Measurements from ENCODE around the gene USP13. TPM values are rescaled to one million over a fixed set of nuclear protein-coding genes. Genes with fewer than 3 reads are reported as not detected.

Gene USP13
- total and polyA plus RNA-seq, 10 of the 15 experiments (the other 5 are each of a cell fraction or from before 2014, with no cell fraction given), result 3.2 to 20.8 (median 9.0) TPM

DNA sequence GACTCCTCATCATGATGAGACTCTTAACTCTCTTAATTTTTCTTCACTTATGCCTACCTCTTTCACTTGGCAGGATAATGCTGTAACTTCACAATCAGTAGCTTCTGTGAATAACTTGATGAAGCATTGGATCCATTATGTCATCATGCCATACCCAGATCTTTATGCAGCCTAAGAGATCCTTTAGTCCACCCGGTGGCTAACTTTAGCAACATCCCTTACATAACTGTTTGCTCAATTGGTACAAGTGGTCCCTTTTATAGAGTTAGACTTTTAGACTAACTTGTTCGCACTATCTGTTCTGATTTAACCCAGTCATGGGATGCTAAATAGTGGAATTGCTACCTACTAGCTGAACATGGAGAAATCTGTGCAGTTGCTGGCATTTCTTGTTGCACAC lies 184.5 kb downstream of the USP13 start:
- intact Hi-C loops (cut with micrococcal nuclease; ENCODE audit: unreplicated experiment), result no loop called here
- SMC1A ChIA-PET (ENCODE audit: uncharacterized antibody, unreplicated experiment), result no interaction called here
- CTCF ChIA-PET, result interaction anchor here (1.1 kb wide), 1 partner anchor 11 kb away, joined by 3 read pairs; no protein-coding TSS in a partner anchor

More for the DNA sequence above, 184.5 kb downstream of the USP13 start:
- no peak overlapping the region for H3K9ac ChIP-seq (ENCODE audit: control insufficient read depth, insufficient read depth, low read length)
- H3K4me1 ChIP-seq (ENCODE audit: control insufficient read depth, insufficient read depth, low read length), result no peaks in the 10 kb centered on the region
- H3K4me2 ChIP-seq (ENCODE audit: control insufficient read depth, insufficient read depth), result no peak overlapping the region
- ChIA-PET RAD21 (ENCODE audit: unreplicated experiment) (no interaction called here), POLR2A (no interaction called here)
- no peak overlapping the region for H2AFZ ChIP-seq (ENCODE audit: control insufficient read depth, low read depth, low read length)
- BruUV-seq (replicated peaks), result no TSS peak
- H3K36me3 ChIP-seq (ENCODE audit: control insufficient read depth in 2 of 2, insufficient read depth in 2 of 2, low read length in 1 of 2), result no peaks in the 10 kb centered on the region
- in situ Hi-C loops (cut with MboI), result no loop called here
- WGBS (ENCODE audit: insufficient coverage, insufficient replicate concordance, low lambda C conversion rate, missing lambda C conversion rate), result 60% methylated on average over 2 of the region's 2 CpGs
- no peak for TF ChIP-seq ATF7 (IDR thresholded peaks at IDR 0.05; ENCODE audit: low read depth)
- TF ChIP-seq NR2C1 (IDR thresholded peaks at IDR 0.05), result no peak
- TF ChIP-seq, protein P1, sequence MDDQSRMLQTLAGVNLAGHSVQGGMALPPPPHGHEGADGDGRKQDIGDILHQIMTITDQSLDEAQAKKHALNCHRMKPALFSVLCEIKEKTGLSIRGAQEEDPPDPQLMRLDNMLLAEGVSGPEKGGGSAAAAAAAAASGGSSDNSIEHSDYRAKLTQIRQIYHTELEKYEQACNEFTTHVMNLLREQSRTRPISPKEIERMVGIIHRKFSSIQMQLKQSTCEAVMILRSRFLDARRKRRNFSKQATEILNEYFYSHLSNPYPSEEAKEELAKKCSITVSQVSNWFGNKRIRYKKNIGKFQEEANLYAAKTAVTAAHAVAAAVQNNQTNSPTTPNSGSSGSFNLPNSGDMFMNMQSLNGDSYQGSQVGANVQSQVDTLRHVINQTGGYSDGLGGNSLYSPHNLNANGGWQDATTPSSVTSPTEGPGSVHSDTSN (IDR thresholded peaks at IDR 0.05; ENCODE audit: insufficient replicate concordance, low read depth, low read length), result no peak
- no peaks in the 10 kb centered on the region for H4K20me1 ChIP-seq (ENCODE audit: control insufficient read depth, insufficient read depth)
- H3K27ac ChIP-seq (ENCODE audit: control insufficient read depth, insufficient read depth), result no peak overlapping the region
- no peaks in the 10 kb centered on the region for H3K27me3 ChIP-seq (replicated peaks in 1 of 2; ENCODE audit: control insufficient read depth in 2 of 2, insufficient read depth in 2 of 2, low read length in 1 of 2)
- DNase-seq (ENCODE audit: low read depth, low spot score) (no peak), FAIRE-seq (no peak), ATAC-seq (no peak; the same call in 2 of the 3 replicates)
- no peak overlapping the region for H3K4me3 ChIP-seq
- H3K79me2 ChIP-seq (ENCODE audit: control insufficient read depth, insufficient read depth, low read length), result no peaks in the 10 kb centered on the region
- H3K9me3 ChIP-seq (replicated peaks; ENCODE audit: control insufficient read depth, insufficient read depth, low read length), result no peaks in the 10 kb centered on the region

Small RNA genes within 50 kb of the gene (small RNA-seq; reads per million reads assigned to genes)
- gene RF01210, result not detected

Other genes with a start within 250 kb of the USP13 start
- 1.9 and 3.0 TPM in 2 replicates for gene GNB4, start 201.6 kb upstream of the USP13 start, total RNA-seq (2014; rRNA removed)
- gene GNB4, start 201.6 kb upstream of the USP13 start, total RNA-seq (2014; rRNA removed; fragmentation: Illumina TruSeq; extraction: Trizol), result 2.3 and 3.4 TPM in 2 replicates
- gene GNB4, start 201.6 kb upstream of the USP13 start, total RNA-seq (2021), result 2.4 and 3.1 TPM in 2 replicates
- 0.14 and 0.20 TPM in 2 replicates for gene GNB4, start 201.6 kb upstream of the USP13 start, polyA plus RNA-seq (2011; rRNA removed)
- 2.1 and 2.6 TPM in 2 replicates for gene GNB4, start 201.6 kb upstream of the USP13 start, polyA plus RNA-seq (2014; fragmentation: Illumina TruSeq; extraction: Trizol)
- gene GNB4, start 201.6 kb upstream of the USP13 start, polyA plus RNA-seq (2014; fragmentation: Nextera tagmentation; extraction: Ambion mirVana), result 1 to 10 TPM in 1 of 2 experiments, under 1 TPM in 1; 0.91 to 1.0 TPM
- gene GNB4, start 201.6 kb upstream of the USP13 start, polyA plus RNA-seq (2014; rRNA removed), result 1.6 and 1.7 TPM in 2 replicates
- gene GNB4, start 201.6 kb upstream of the USP13 start, polyA plus RNA-seq (2016; fragmentation: Nextera tagmentation; extraction: Ambion mirVana), result 1 to 10 TPM; 1.3 to 2.6 TPM
- 73.1 and 90.1 TPM in 2 replicates for gene ACTL6A, start 90.1 kb upstream of the USP13 start, total RNA-seq (2014; rRNA removed)
- 74.2 and 77.3 TPM in 2 replicates for gene ACTL6A, start 90.1 kb upstream of the USP13 start, total RNA-seq (2014; rRNA removed; fragmentation: Illumina TruSeq; extraction: Trizol)
- gene ACTL6A, start 90.1 kb upstream of the USP13 start, total RNA-seq (2021), result 69.3 and 70.2 TPM in 2 replicates
- 113 and 154 TPM in 2 replicates for gene ACTL6A, start 90.1 kb upstream of the USP13 start, polyA plus RNA-seq (2011; rRNA removed)
- gene ACTL6A, start 90.1 kb upstream of the USP13 start, polyA plus RNA-seq (2014; fragmentation: Illumina TruSeq; extraction: Trizol), result 109 and 140 TPM in 2 replicates
- 100 to 1,000 TPM; 102 to 123 TPM for gene ACTL6A, start 90.1 kb upstream of the USP13 start, polyA plus RNA-seq (2014; fragmentation: Nextera tagmentation; extraction: Ambion mirVana)
- gene ACTL6A, start 90.1 kb upstream of the USP13 start, polyA plus RNA-seq (2014; rRNA removed), result 86.7 and 89.8 TPM in 2 replicates
- gene ACTL6A, start 90.1 kb upstream of the USP13 start, polyA plus RNA-seq (2016; fragmentation: Nextera tagmentation; extraction: Ambion mirVana), result 100 to 1,000 TPM; 172 to 197 TPM
- gene MRPL47, start 48.4 kb upstream of the USP13 start, total RNA-seq (2014; rRNA removed), result 36.9 and 40.6 TPM in 2 replicates
- gene MRPL47, start 48.4 kb upstream of the USP13 start, total RNA-seq (2014; rRNA removed; fragmentation: Illumina TruSeq; extraction: Trizol), result 66.2 and 68.7 TPM in 2 replicates
- 44.7 and 49.8 TPM in 2 replicates for gene MRPL47, start 48.4 kb upstream of the USP13 start, total RNA-seq (2021)
- 75.2 and 104 TPM in 2 replicates for gene MRPL47, start 48.4 kb upstream of the USP13 start, polyA plus RNA-seq (2011; rRNA removed)
- 72.7 and 85.2 TPM in 2 replicates for gene MRPL47, start 48.4 kb upstream of the USP13 start, polyA plus RNA-seq (2014; fragmentation: Illumina TruSeq; extraction: Trizol)
- gene MRPL47, start 48.4 kb upstream of the USP13 start, polyA plus RNA-seq (2014; fragmentation: Nextera tagmentation; extraction: Ambion mirVana), result 100 to 1,000 TPM; 215 to 237 TPM
- 43.7 and 51.9 TPM in 2 replicates for gene MRPL47, start 48.4 kb upstream of the USP13 start, polyA plus RNA-seq (2014; rRNA removed)
- 100 to 1,000 TPM; 117 to 118 TPM for gene MRPL47, start 48.4 kb upstream of the USP13 start, polyA plus RNA-seq (2016; fragmentation: Nextera tagmentation; extraction: Ambion mirVana)
- gene NDUFB5, start 48.2 kb upstream of the USP13 start, total RNA-seq (2014; rRNA removed), result 121 and 172 TPM in 2 replicates
- 125 and 130 TPM in 2 replicates for gene NDUFB5, start 48.2 kb upstream of the USP13 start, total RNA-seq (2014; rRNA removed; fragmentation: Illumina TruSeq; extraction: Trizol)
- gene NDUFB5, start 48.2 kb upstream of the USP13 start, total RNA-seq (2021), result 84.3 and 92.2 TPM in 2 replicates
- gene NDUFB5, start 48.2 kb upstream of the USP13 start, polyA plus RNA-seq (2011; rRNA removed), result 82.0 and 181 TPM in 2 replicates
- 107 and 117 TPM in 2 replicates for gene NDUFB5, start 48.2 kb upstream of the USP13 start, polyA plus RNA-seq (2014; fragmentation: Illumina TruSeq; extraction: Trizol)
- gene NDUFB5, start 48.2 kb upstream of the USP13 start, polyA plus RNA-seq (2014; fragmentation: Nextera tagmentation; extraction: Ambion mirVana), result 100 to 1,000 TPM; 318 to 320 TPM
- gene NDUFB5, start 48.2 kb upstream of the USP13 start, polyA plus RNA-seq (2014; rRNA removed), result 99.3 and 127 TPM in 2 replicates
- gene NDUFB5, start 48.2 kb upstream of the USP13 start, polyA plus RNA-seq (2016; fragmentation: Nextera tagmentation; extraction: Ambion mirVana), result 100 to 1,000 TPM; 202 to 240 TPM